Adipocyte (in vitro differentiated cells): ENCODE measurements around the gene DHFR.
"Not testable (repeated sequence)": the region's sequence is repeated elsewhere in the genome, so short reads cannot be mapped to it uniquely, and the experiment has no call there.

Experiments used
- DNase-seq: peaks from one replicate; pipeline ENCODE4 v3.0.0-alpha.2; 2015; ENCODE audit warnings: low read depth
- H3K27me3 ChIP-seq: replicated peaks from 2 replicates; pipeline ENCODE4 v1.7.0; 2013; ENCODE audit warnings: mild to moderate bottlenecking, low read length, moderate library complexity; ENCODE audit not compliant: control insufficient read depth, insufficient read depth
- H3K36me3 ChIP-seq: 2 replicates; pipeline ENCODE4 v1.7.0; 2013; ENCODE audit warnings: low read length, mild to moderate bottlenecking, moderate library complexity; ENCODE audit not compliant: control insufficient read depth, insufficient read depth, severe bottlenecking
- H3K4me1 ChIP-seq: 2 replicates; pipeline ENCODE4 v1.7.0; 2013; ENCODE audit warnings: mild to moderate bottlenecking, low read length, moderate library complexity; ENCODE audit not compliant: control insufficient read depth, insufficient read depth
- H3K4me3 ChIP-seq: 2 replicates; pipeline ENCODE4 v1.7.0; 2013; ENCODE audit warnings: mild to moderate bottlenecking, low read length, moderate library complexity
- H3K9ac ChIP-seq: 2 replicates; pipeline ENCODE4 v1.7.0; 2013; ENCODE audit warnings: mild to moderate bottlenecking, low read length, moderate library complexity
- H3K9me3 ChIP-seq: 2 replicates; pipeline ENCODE4 v1.7.0; 2013; ENCODE audit warnings: mild to moderate bottlenecking, low read length, moderate library complexity; ENCODE audit not compliant: control insufficient read depth

DHFR gene

GRCh38 chr5:80686757-80687156 is 32.0 kb upstream of the DHFR start:
- Histone ChIP-seq H3K9ac (no peak overlapping the region), H3K4me3 (no peak overlapping the region), H3K9me3 (no peaks in the 10 kb centered on the region), H3K27me3 (no peaks in the 10 kb centered on the region), H3K4me1 (no peaks in the 10 kb centered on the region), H3K36me3 (no peaks in the 10 kb centered on the region)
- DNase-seq = peak; percentile 71

GRCh38 chr5:80676706-80677105 is 21.9 kb upstream of the DHFR start:
- no peak overlapping the region for H3K9ac ChIP-seq
- no peaks in the 10 kb centered on the region for H3K9me3 ChIP-seq
- no peaks in the 10 kb centered on the region for H3K4me1 ChIP-seq
- H3K4me3 ChIP-seq = no peak overlapping the region
- no peak for DNase-seq
- no peaks in the 10 kb centered on the region for H3K27me3 ChIP-seq
- peaks cover 56% of the 10 kb centered on the region for H3K36me3 ChIP-seq

GRCh38 chr5:80672140-80672736 is 17.5 kb upstream of the DHFR start:
- H3K9me3 ChIP-seq = no peaks in the 10 kb centered on the region
- no peaks in the 10 kb centered on the region for H3K27me3 ChIP-seq
- peaks cover 45% of the 10 kb centered on the region for H3K36me3 ChIP-seq
- DNase-seq = peak; percentile 88
- no peak overlapping the region for H3K9ac ChIP-seq
- peaks cover 5% of the 10 kb centered on the region for H3K4me1 ChIP-seq
- no peak overlapping the region for H3K4me3 ChIP-seq

- peaks cover 42% of the 10 kb centered on the region for H3K36me3 ChIP-seq
- no peaks in the 10 kb centered on the region for H3K9me3 ChIP-seq
- DNase-seq = no peak
- H3K27me3 ChIP-seq = no peaks in the 10 kb centered on the region
- peaks cover 5% of the 10 kb centered on the region for H3K4me1 ChIP-seq
- H3K4me3 ChIP-seq = no peak overlapping the region
- no peak overlapping the region for H3K9ac ChIP-seq
These were observed 13.5 kb upstream of the DHFR start for GRCh38 chr5:80668016-80668969.

DNA sequence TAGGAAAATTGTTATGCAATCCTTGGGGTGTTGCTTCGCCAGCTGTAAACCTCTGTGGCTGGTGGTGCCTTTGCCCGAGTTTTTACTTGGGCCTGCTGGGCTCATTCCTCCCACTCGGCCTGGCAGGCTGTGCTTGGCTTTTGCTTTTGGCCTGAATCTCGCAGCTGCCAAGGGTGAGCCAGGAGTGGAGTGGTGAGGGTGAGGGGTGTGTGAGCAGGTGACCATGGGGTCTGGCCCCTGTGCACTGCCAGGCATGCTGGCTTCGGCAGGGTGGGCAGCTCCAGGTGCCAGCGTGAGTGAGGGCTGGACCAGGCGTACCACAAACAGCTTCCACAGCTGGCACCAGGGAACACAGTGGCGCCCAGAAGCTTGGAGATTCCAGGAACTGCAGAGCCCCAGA is 12.6 kb upstream of the DHFR start:
- Histone ChIP-seq H3K27me3 (no peaks in the 10 kb centered on the region), H3K4me1 (peaks cover 9% of the 10 kb centered on the region), H3K36me3 (peaks cover 39% of the 10 kb centered on the region), H3K9ac (no peak overlapping the region), H3K4me3 (no peak overlapping the region), H3K9me3 (no peaks in the 10 kb centered on the region)
- DNase-seq = no peak

DNA sequence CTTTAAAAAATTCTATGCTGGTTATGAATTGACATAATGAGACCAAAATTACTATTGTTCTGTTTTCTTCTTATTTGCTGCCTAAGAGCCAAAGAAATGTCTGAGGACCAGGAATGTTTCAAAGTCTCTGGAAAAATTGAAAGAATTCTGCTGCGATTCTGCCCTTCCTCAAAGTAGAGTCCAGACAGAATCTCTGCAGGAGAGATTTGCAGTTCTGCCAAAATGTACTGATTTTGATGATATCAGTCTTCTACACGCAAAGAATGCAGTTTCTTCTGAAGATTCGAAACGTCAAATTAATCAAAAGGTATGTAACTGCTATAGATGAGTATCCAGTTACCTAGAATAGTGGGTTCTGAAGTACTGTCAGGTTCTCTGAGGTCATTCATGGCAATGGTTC is 10.3 kb upstream of the DHFR start:
- H3K4me1 ChIP-seq = peaks cover 9% of the 10 kb centered on the region
- DNase-seq = no peak
- H3K9me3 ChIP-seq = no peaks in the 10 kb centered on the region
- peaks cover 57% of the 10 kb centered on the region for H3K36me3 ChIP-seq
- H3K27me3 ChIP-seq = no peaks in the 10 kb centered on the region
- no peak overlapping the region for H3K4me3 ChIP-seq
- H3K9ac ChIP-seq = no peak overlapping the region

DNA sequence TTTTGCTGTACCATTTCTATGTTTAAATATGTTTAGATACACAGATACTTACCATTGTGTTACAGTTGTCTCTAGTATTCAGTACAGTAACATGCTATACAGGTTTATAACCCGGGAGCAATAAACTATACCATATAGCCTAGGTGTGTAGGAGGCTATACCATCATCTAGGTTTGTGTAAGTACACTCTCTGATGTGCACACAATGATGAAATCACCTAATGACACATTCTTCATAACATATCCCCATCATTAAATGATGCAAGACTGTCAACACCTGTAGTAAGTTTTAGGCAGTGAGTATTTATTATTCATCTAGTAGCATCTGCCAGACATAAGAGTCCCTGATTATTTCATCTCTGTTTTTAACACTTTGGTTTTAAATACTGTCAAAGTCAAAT is 7.3 kb upstream of the DHFR start:
- peaks cover 14% of the 10 kb centered on the region for H3K4me1 ChIP-seq
- H3K36me3 ChIP-seq = peaks cover 66% of the 10 kb centered on the region
- no peak overlapping the region for H3K4me3 ChIP-seq
- no peak for DNase-seq
- no peak overlapping the region for H3K9ac ChIP-seq
- H3K27me3 ChIP-seq = no peaks in the 10 kb centered on the region
- no peaks in the 10 kb centered on the region for H3K9me3 ChIP-seq

GRCh38 chr5:80660661-80661060 is 5.9 kb upstream of the DHFR start:
- peaks cover 54% of the 10 kb centered on the region for H3K36me3 ChIP-seq

DNA sequence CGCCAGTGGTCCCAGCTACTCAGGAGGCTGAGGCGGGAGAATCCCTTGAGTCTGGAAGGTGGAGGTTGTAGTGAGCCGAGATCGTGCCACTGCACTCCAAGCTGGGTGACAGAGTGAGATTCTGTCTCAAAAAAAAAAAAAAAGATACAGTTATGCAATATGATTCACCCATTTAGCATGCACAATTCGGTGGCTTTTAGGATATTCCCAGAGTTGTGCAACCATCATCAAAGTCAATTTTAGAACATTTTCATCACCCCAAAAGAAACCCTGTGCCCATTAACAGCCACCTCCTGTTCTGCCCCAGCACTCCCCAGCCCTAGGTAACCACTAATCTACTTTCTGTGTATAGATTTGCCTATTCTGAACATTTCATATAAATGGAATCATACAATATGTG is 4.3 kb upstream of the DHFR start:
- peaks cover 41% of the 10 kb centered on the region for H3K36me3 ChIP-seq

More at GRCh38 chr5:80660661-80661060, 5.9 kb upstream of the DHFR start:
- H3K4me3 ChIP-seq, H3K9ac ChIP-seq, H3K9me3 ChIP-seq, H3K27me3 ChIP-seq, DNase-seq: not testable (repeated sequence)
- H3K4me1 ChIP-seq = peaks cover 23% of the 10 kb centered on the region

DNA sequence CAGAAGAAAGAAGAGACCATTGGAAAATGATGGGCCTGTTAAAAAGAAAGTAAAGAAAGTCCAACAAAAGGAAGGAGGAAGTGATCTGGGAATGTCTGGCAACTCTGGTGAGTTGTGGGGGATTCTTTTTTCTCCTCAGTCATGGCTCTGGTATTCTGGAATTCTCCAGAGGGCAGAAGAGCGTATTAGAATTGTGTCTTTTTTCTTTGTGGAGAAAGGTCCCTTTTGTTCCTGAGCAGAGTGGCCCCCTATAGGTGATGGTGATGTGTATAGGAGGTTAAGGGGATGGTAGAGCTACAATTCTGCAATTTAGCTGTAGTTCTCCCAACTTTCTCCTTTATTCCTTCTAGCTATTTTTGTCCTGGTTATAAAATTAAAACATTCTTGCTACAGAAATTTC is 1.6 kb upstream of the DHFR start:
- Histone ChIP-seq H3K4me1 (peaks cover 33% of the 10 kb centered on the region), H3K4me3 (no peak overlapping the region), H3K9ac (no peak overlapping the region)

More for the DNA sequence above, 4.3 kb upstream of the DHFR start:
- Histone ChIP-seq H3K9me3 (no peaks in the 10 kb centered on the region), H3K4me1 (peaks cover 28% of the 10 kb centered on the region), H3K27me3 (no peaks in the 10 kb centered on the region), H3K4me3 (no peak overlapping the region), H3K9ac (no peak overlapping the region)
- DNase-seq = peak; percentile 64

DNA sequence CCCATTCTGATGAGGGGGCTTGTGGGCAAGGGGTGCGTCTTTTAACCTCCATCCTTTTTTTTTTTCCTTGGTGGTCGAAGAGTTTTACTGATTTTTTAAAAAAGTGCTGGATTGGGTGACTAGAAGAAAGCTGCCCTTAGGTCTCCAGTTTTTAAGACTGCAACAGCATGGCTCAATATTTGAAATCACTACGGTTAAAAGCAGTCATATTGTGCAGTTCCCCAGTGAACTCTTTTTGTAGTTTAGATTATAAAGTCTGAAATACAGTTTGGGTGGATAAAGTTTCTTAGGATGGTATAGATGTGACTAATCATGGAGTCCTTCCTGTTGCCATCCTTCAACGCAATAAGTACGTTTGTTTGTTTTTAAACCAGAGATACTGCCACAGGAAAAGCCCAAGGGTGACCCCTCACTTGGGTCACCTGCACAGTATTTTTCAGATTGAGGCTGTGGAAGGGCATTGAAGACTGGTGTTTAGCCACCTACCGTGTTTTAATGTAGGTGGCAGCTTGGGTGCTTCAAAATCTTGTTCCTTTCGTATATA is 520 bp upstream of the DHFR start:
- Histone ChIP-seq H3K36me3 (peaks cover 19% of the 10 kb centered on the region), H3K9ac (peak overlapping the region; percentile 96), H3K4me3 (peak overlapping the region; percentile 92), H3K9me3 (no peaks in the 10 kb centered on the region), H3K4me1 (peaks cover 33% of the 10 kb centered on the region), H3K27me3 (no peaks in the 10 kb centered on the region)
- DNase-seq = no peak

More for the DNA sequence above, 1.6 kb upstream of the DHFR start:
- Histone ChIP-seq H3K36me3 (peaks cover 24% of the 10 kb centered on the region), H3K9me3 (no peaks in the 10 kb centered on the region), H3K27me3 (no peaks in the 10 kb centered on the region)
- no peak for DNase-seq
